Measurements from ENCODE around the gene RABGEF1.
A peak's percentile ranks its signal among the peaks of the same experiment; 100 is the strongest.

Gene RABGEF1

GRCh38 chr7:66859794-66860645, 119.5 kb downstream of the RABGEF1 start:
- Mint-ChIP-seq H3K36me3 (ENCODE audit: low read depth) (peaks cover 27% of the 10 kb centered on the region), H3K27ac (peak overlapping the region; percentile 89), H3K27me3 (ENCODE audit: low read depth, poor library complexity) (no peaks in the 10 kb centered on the region), H3K4me3 (no peak overlapping the region), H3K4me1 (peaks cover 8% of the 10 kb centered on the region), H3K9me3 (no peaks in the 10 kb centered on the region)
- no peak for DNase-seq
- no peak for TF ChIP-seq CTCF (IDR thresholded peaks at IDR 0.05)

GRCh38 chr7:66860767-66861166, 120.2 kb downstream of the RABGEF1 start:
- Mint-ChIP-seq H3K9me3 (no peaks in the 10 kb centered on the region), H3K4me1 (peaks cover 8% of the 10 kb centered on the region), H3K4me3 (no peak overlapping the region), H3K36me3 (ENCODE audit: low read depth) (peaks cover 27% of the 10 kb centered on the region), H3K27me3 (ENCODE audit: low read depth, poor library complexity) (peaks cover 2% of the 10 kb centered on the region), H3K27ac (no peak overlapping the region)
- DNase-seq, result no peak
- no peak for TF ChIP-seq CTCF (IDR thresholded peaks at IDR 0.05)

Data from nephron progenitor cell (in vitro differentiated cells).